Mesenchymal stem cell (in vitro differentiated cells and primary cell): Measurements from ENCODE around the gene MSTO1.
A peak's percentile ranks its signal among the peaks of the same experiment; 100 is the strongest.
"Not testable (repeated sequence)": the region's sequence is repeated elsewhere in the genome, so short reads cannot be mapped to it uniquely, and the experiment has no call there.

Experiments
- DNase-seq: peaks from one replicate; pipeline ENCODE4 v3.0.0-alpha.2; 2013
- H2AFZ ChIP-seq: one replicate; pipeline ENCODE4 v1.6.1; 2013; ENCODE audit warnings: low read depth, mild to moderate bottlenecking, control low read depth, inconsistent platforms, low read length, moderate library complexity
- H2AK5ac ChIP-seq: 2 replicates; pipeline ENCODE4 v1.6.1; 2013; ENCODE audit warnings: low read length, moderate library complexity, mild to moderate bottlenecking, inconsistent platforms; ENCODE audit not compliant: severe bottlenecking
- H2BK120ac ChIP-seq: one replicate; pipeline ENCODE4 v1.6.1; 2013; ENCODE audit warnings: low read depth, mild to moderate bottlenecking, inconsistent platforms, low read length, moderate library complexity
- H2BK12ac ChIP-seq, 2 experiments: one replicate each; pipeline ENCODE4 v1.6.1; 2013; ENCODE audit warnings: inconsistent platforms in 2 of 2, low read length in 2 of 2, mild to moderate bottlenecking in 2 of 2, moderate library complexity in 2 of 2, control low read depth in 1 of 2
- H2BK15ac ChIP-seq: one replicate; pipeline ENCODE4 v1.6.1; 2013; ENCODE audit warnings: mild to moderate bottlenecking, low read depth, inconsistent platforms; ENCODE audit not compliant: poor library complexity, severe bottlenecking
- H2BK5ac ChIP-seq: 2 replicates; pipeline ENCODE4 v1.6.1; 2013; ENCODE audit warnings: low read depth, mild to moderate bottlenecking, low read length, control low read depth, inconsistent platforms; ENCODE audit not compliant: poor library complexity, severe bottlenecking
- H3K14ac ChIP-seq, 2 experiments: one replicate each; pipeline ENCODE4 v1.6.1; 2013; ENCODE audit warnings: inconsistent platforms in 2 of 2, low read length in 2 of 2, control low read depth in 1 of 2, mild to moderate bottlenecking in 1 of 2, moderate library complexity in 1 of 2
- H3K18ac ChIP-seq, 2 experiments: one replicate each; pipeline ENCODE4 v1.6.1; 2013; ENCODE audit warnings: inconsistent platforms in 2 of 2, low read length in 2 of 2, control low read depth in 1 of 2, low read depth in 1 of 2, mild to moderate bottlenecking in 1 of 2
- H3K23ac ChIP-seq, 2 experiments: one replicate each; pipeline ENCODE4 v1.6.1; 2013; ENCODE audit warnings: inconsistent platforms in 2 of 2, low read length in 2 of 2, mild to moderate bottlenecking in 2 of 2, moderate library complexity in 2 of 2, control low read depth in 1 of 2
- H3K27ac ChIP-seq: 2 replicates; pipeline ENCODE4 v1.5.1; 2013; ENCODE audit warnings: mild to moderate bottlenecking, moderate library complexity, low read length, control low read depth, inconsistent platforms; ENCODE audit not compliant: poor library complexity, severe bottlenecking
- H3K27me3 ChIP-seq, 2 experiments: 2 replicates each; pipeline versions ENCODE4 v1.6.1 to v1.7.0; 2013; ENCODE audit warnings: low read length in 2 of 2, mild to moderate bottlenecking in 2 of 2, moderate library complexity in 2 of 2, control low read depth in 1 of 2, inconsistent platforms in 1 of 2; ENCODE audit not compliant: control insufficient read depth in 1 of 2, insufficient read depth in 1 of 2
- H3K36me3 ChIP-seq, 2 experiments: 2 replicates each; pipeline versions ENCODE4 v1.6.1 to v1.7.0; 2013; ENCODE audit warnings: low read length in 2 of 2, control low read depth in 1 of 2, inconsistent platforms in 1 of 2, low read depth in 1 of 2, mild to moderate bottlenecking in 1 of 2; ENCODE audit not compliant: insufficient read depth in 2 of 2, control insufficient read depth in 1 of 2
- H3K4ac ChIP-seq, 2 experiments: one replicate each; pipeline ENCODE4 v1.6.1; 2013; ENCODE audit warnings: inconsistent platforms in 2 of 2, low read length in 2 of 2, mild to moderate bottlenecking in 2 of 2, moderate library complexity in 2 of 2, control low read depth in 1 of 2, low read depth in 1 of 2
- H3K4me1 ChIP-seq: 2 replicates; pipeline ENCODE4 v1.6.1; 2013; ENCODE audit warnings: low read depth, low read length, control low read depth; ENCODE audit not compliant: control insufficient read depth, insufficient read depth
- H3K4me2 ChIP-seq: 2 replicates; pipeline ENCODE4 v1.6.1; 2013; ENCODE audit warnings: low read length, mild to moderate bottlenecking, inconsistent platforms; ENCODE audit not compliant: poor library complexity, severe bottlenecking
- H3K4me3 ChIP-seq, 2 experiments: 2 replicates each; pipeline versions ENCODE4 v1.5.1 to v1.7.0; 2013; ENCODE audit warnings: low read length in 2 of 2, mild to moderate bottlenecking in 2 of 2, control low read depth in 1 of 2, low read depth in 1 of 2; ENCODE audit not compliant: insufficient read depth in 1 of 2
- H3K79me1 ChIP-seq: replicated peaks from 2 replicates; pipeline ENCODE4 v1.6.1; 2013; ENCODE audit warnings: mild to moderate bottlenecking, control low read depth, low read length, inconsistent platforms; ENCODE audit not compliant: poor library complexity, severe bottlenecking
- H3K9ac ChIP-seq: 2 replicates; pipeline ENCODE4 v1.7.0; 2013; ENCODE audit warnings: mild to moderate bottlenecking, low read length, moderate library complexity
- H3K9me3 ChIP-seq: 2 replicates; pipeline ENCODE4 v1.7.0; 2013; ENCODE audit warnings: mild to moderate bottlenecking, low read length; ENCODE audit not compliant: control insufficient read depth
- H4K8ac ChIP-seq: one replicate; pipeline ENCODE4 v1.6.1; 2013; ENCODE audit warnings: inconsistent platforms, mild to moderate bottlenecking, low read length, moderate library complexity
- H4K91ac ChIP-seq: one replicate; pipeline ENCODE4 v1.6.1; 2013; ENCODE audit warnings: mild to moderate bottlenecking, low read length, inconsistent platforms
- WGBS: methylation state at CpG from one replicate; pipeline ENCODE4 v1.1.7; 2013; ENCODE audit warnings: mixed read lengths; 5-methylcytosine and 5-hydroxymethylcytosine counted together

Gene MSTO1

GRCh38 chr1:155563377-155564022 lies 46.5 kb upstream of the MSTO1 start:
- Histone ChIP-seq H3K9ac (peak overlapping the region; percentile 100), H3K4me3 (peak overlapping the region; percentile 84 to 90), H3K14ac (peak overlapping the region in 1 of 2 experiments; percentile 97), H3K27ac (peak overlapping the region; percentile 98), H2BK15ac (peak overlapping the region; percentile 98), H3K18ac (peak overlapping the region in 1 of 2 experiments; percentile 95), H3K4me2 (peak overlapping the region; percentile 53), H4K8ac (peak overlapping the region; percentile 75)
- H3K27me3 ChIP-seq, H3K4ac ChIP-seq, H2BK5ac ChIP-seq, H4K91ac ChIP-seq, H2AK5ac ChIP-seq, H3K36me3 ChIP-seq, H2AFZ ChIP-seq, H3K23ac ChIP-seq, H3K4me1 ChIP-seq, H3K9me3 ChIP-seq, H3K79me1 ChIP-seq, H2BK120ac ChIP-seq, H2BK12ac ChIP-seq: not testable (repeated sequence)
- 2% methylated on average over 9 of the region's 19 CpGs for WGBS
- DNase-seq = peak; percentile 44

GRCh38 chr1:155569988-155570592 lies 39.9 kb upstream of the MSTO1 start:
- Histone ChIP-seq H3K27me3 (no peaks in the 10 kb centered on the region), H3K23ac (no peak overlapping the region), H3K36me3 (peaks cover 0 to 15% of the 10 kb centered on the region in 2 experiments), H2AK5ac (no peak overlapping the region), H3K79me1 (peaks cover 21% of the 10 kb centered on the region), H4K91ac (no peak overlapping the region), H3K9me3 (no peaks in the 10 kb centered on the region), H2BK5ac (no peak overlapping the region), H2BK120ac (no peak overlapping the region), H2AFZ (no peak overlapping the region), H3K4me3 (no peak overlapping the region), H3K4ac (no peak overlapping the region), H2BK12ac (no peak overlapping the region), H3K9ac (no peak overlapping the region), H3K18ac (no peak overlapping the region), H4K8ac (no peak overlapping the region), H2BK15ac (no peak overlapping the region), H3K14ac (no peak overlapping the region), H3K27ac (no peak overlapping the region), H3K4me1 (no peaks in the 10 kb centered on the region), H3K4me2 (no peak overlapping the region)
- DNase-seq = peak; percentile 33
- 94% methylated on average over 4 of the region's 6 CpGs for WGBS

GRCh38 chr1:155570593-155570990 lies 39.4 kb upstream of the MSTO1 start:
- no peak for DNase-seq
- no peak overlapping the region for H2BK5ac ChIP-seq
- no peak overlapping the region for H4K8ac ChIP-seq
- 93% methylated on average over 3 of the region's 4 CpGs for WGBS
- H2AFZ ChIP-seq = no peak overlapping the region
- no peak overlapping the region for H3K4me2 ChIP-seq
- H3K9me3 ChIP-seq = no peaks in the 10 kb centered on the region
- peaks cover 22% of the 10 kb centered on the region for H3K79me1 ChIP-seq
- no peak overlapping the region for H2BK15ac ChIP-seq
- H3K36me3 ChIP-seq = peaks cover 0 to 15% of the 10 kb centered on the region in 2 experiments
- H3K4me3 ChIP-seq = no peak overlapping the region
- no peak overlapping the region for H3K9ac ChIP-seq
- no peaks in the 10 kb centered on the region for H3K27me3 ChIP-seq
- no peak overlapping the region for H3K4ac ChIP-seq
- no peak overlapping the region for H3K14ac ChIP-seq
- H2BK12ac ChIP-seq = no peak overlapping the region
- no peak overlapping the region for H3K27ac ChIP-seq
- H2BK120ac ChIP-seq = no peak overlapping the region
- H3K23ac ChIP-seq = no peak overlapping the region
- H3K18ac ChIP-seq = no peak overlapping the region
- H4K91ac ChIP-seq = no peak overlapping the region
- H2AK5ac ChIP-seq = no peak overlapping the region
- peaks cover 2% of the 10 kb centered on the region for H3K4me1 ChIP-seq

GRCh38 chr1:155574077-155574476 lies 35.9 kb upstream of the MSTO1 start:
- peaks cover 2% of the 10 kb centered on the region for H3K4me1 ChIP-seq
- H3K27ac ChIP-seq = no peak overlapping the region
- H4K91ac ChIP-seq = no peak overlapping the region
- no peak overlapping the region for H2AK5ac ChIP-seq
- no peak overlapping the region for H3K4me2 ChIP-seq
- no peak overlapping the region for H2BK15ac ChIP-seq
- H4K8ac ChIP-seq = no peak overlapping the region
- no peak overlapping the region for H3K4ac ChIP-seq
- no peak overlapping the region for H2BK5ac ChIP-seq
- H2BK12ac ChIP-seq = no peak overlapping the region
- no peak overlapping the region for H3K18ac ChIP-seq
- H3K9me3 ChIP-seq = no peaks in the 10 kb centered on the region
- peaks cover 17% of the 10 kb centered on the region for H3K79me1 ChIP-seq
- no peak overlapping the region for H3K9ac ChIP-seq
- no peaks in the 10 kb centered on the region for H3K27me3 ChIP-seq
- H2BK120ac ChIP-seq = no peak overlapping the region
- no peak overlapping the region for H3K14ac ChIP-seq
- H3K23ac ChIP-seq = no peak overlapping the region
- 94% methylated on average over 2 of the region's 3 CpGs for WGBS
- no peak overlapping the region for H3K4me3 ChIP-seq
- no peak for DNase-seq
- peaks cover 0 to 10% of the 10 kb centered on the region in 2 experiments for H3K36me3 ChIP-seq
- no peak overlapping the region for H2AFZ ChIP-seq
